G401 (cell line): ENCODE results near the gene MLPH. TPM values are rescaled to one million over a fixed set of nuclear protein-coding genes. Genes with fewer than 3 reads are reported as not detected.

Experiments
- DNase-seq: peaks from one replicate; pipeline ENCODE4 v3.0.0-alpha.2; 2015; ENCODE audit warnings: low spot score
- in situ Hi-C: cut with HindIII; loops from 2 replicates; pipeline ENCODE4 v1.10.0; 2016; ENCODE audit warnings: low sequenced_read_pairs, mixed read lengths
- total RNA-seq: library from RNA; depleted of rRNA; stranded (reverse); fragments of >200 nt; shearing (Covaris generic); gene quantifications from 2 replicates; pipeline ENCODE4 v1.2.3, GENCODE V29; 2014

Gene MLPH
- total RNA-seq, 1 experiment from 2014 or later = 1.6 TPM

GRCh38 chr2:237573721-237574415 lies 86.8 kb downstream of the MLPH start:
- in situ Hi-C loops = no loop called here

GRCh38 chr2:237574467-237574866 lies 87.4 kb downstream of the MLPH start:
- no peak for DNase-seq
- in situ Hi-C loops = no loop called here

More at GRCh38 chr2:237573721-237574415, 86.8 kb downstream of the MLPH start:
- DNase-seq = no peak

GRCh38 chr2:237574894-237575868 lies 88.1 kb downstream of the MLPH start:
- in situ Hi-C loops = no loop called here
- DNase-seq = no peak

DNA sequence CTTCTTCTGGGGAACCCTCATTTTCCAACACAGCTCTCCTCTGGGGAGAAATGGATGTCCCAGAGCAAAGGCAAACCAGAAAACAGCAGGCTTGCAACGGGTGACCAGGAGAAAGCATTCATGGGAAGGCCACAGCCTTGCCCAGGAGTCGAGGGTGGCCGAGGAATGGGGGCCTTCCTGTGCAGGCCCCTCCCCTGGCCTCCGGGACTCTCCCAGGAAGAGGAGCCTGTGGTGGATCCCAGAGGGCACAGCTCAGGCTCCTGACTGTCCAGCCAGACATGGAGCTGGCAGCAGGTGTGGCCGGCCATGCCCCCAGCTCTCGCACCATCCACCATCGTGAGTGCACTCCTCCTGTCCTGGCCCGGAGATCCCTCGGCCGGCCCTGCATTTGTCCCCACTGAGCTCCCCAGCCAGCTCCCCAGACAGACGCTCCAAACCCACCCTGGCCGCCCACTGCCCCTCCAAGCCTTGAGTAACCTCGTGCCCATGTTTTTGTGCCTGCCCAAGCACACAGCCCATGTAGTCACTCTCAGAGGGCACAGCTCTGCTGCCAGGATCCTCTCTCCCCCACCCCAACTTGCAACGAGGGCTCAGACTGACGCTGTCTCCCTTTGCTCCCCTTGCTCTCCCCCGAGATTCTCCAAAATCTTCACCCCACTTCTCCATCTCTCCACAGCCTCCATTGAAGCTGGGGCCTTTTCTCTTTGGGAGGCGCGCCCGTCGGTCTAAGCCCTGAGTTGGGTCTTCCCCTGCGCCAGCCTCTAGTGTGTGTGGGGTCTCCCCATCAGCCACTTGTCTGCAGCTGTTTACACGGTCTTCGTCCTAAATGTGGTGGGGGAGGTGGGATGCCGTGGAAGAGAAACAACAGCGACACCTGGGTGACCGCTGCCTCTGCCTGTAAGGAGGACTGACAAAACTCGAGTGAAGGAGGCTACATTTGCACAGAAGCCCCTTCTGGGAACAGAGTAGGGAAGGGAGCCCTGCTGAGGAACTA lies 89.1 kb downstream of the MLPH start:
- DNase-seq = no peak
- in situ Hi-C loops = no loop called here

DNA sequence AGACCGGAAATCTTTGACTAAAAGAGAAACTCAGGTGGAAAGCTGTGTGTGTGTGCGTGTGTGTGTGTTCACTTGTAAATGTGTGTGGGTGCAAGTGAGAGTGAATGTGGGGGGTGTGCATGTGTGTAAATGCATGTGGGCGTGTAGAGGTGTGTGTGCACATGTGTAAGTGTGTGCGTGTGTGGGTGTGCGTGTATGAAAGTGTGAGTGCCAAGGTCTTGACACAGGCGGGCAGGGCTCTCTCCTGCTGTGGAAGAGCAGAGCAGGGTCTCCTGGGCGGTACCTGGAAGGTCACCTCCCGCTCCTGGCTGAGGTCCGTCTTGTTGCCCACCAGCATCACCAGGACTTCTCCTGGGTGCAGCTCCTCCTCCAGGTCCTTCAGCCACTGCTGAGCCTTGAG lies 89.9 kb downstream of the MLPH start:
- DNase-seq = no peak
- in situ Hi-C loops = no loop called here

GRCh38 chr2:237577458-237577857 lies 90.4 kb downstream of the MLPH start:
- in situ Hi-C loops = no loop called here
- no peak for DNase-seq

- in situ Hi-C loops = no loop called here
- no peak for DNase-seq
These were observed 91.2 kb downstream of the MLPH start for GRCh38 chr2:237577956-237578870.

- no peak for DNase-seq
- in situ Hi-C loops = no loop called here
These were observed 94.3 kb downstream of the MLPH start for GRCh38 chr2:237581326-237581725.

DNA sequence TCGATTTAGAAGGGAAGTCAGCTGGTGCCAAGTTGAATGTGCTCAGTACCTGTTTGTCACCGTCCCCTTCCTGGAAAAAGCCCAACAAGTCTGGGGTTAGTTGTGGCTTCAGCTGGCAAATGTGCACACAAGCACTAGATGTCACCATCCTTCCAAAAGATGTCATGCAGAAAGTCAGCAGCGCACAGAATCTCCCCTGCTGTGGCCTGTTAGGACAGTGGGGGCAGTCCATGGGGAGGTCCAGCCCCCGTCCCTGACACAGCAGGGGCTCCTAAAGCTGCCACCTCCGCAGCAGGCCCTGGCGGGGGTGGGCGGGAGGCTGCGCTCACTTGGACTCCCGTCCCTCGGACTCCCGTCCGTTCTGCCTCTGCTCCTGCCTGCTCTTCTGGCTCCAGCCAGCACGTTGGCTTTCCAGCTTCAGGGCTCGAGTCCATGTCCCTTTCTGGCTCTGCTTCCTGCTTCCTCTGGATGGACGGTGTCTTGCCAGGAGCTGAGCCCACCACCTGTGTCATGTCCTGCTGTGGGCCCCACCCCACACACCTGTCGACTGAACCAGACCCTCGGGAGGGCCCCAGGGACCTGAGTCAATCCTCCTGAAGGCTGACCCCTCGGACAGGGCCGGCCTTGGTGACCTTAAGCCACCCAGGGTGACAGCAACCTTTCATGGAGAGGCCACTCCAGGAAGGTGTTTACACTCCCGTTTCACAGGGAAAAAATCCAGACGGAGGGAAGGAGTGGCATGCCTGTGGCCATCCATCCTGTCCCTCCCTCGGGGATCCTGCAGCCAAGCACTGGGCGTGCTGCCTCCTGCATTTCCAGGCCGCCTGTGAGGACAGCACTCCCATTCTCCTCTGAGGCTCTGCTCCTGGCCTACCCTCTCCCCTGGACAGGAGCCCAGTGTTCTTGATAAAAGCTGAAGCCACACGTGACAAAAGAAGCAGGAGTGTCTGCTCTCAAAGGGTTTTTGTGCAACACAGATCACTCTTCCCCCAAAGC lies 95.0 kb downstream of the MLPH start:
- DNase-seq = peak; percentile 61
- in situ Hi-C loops = no loop called here

DNA sequence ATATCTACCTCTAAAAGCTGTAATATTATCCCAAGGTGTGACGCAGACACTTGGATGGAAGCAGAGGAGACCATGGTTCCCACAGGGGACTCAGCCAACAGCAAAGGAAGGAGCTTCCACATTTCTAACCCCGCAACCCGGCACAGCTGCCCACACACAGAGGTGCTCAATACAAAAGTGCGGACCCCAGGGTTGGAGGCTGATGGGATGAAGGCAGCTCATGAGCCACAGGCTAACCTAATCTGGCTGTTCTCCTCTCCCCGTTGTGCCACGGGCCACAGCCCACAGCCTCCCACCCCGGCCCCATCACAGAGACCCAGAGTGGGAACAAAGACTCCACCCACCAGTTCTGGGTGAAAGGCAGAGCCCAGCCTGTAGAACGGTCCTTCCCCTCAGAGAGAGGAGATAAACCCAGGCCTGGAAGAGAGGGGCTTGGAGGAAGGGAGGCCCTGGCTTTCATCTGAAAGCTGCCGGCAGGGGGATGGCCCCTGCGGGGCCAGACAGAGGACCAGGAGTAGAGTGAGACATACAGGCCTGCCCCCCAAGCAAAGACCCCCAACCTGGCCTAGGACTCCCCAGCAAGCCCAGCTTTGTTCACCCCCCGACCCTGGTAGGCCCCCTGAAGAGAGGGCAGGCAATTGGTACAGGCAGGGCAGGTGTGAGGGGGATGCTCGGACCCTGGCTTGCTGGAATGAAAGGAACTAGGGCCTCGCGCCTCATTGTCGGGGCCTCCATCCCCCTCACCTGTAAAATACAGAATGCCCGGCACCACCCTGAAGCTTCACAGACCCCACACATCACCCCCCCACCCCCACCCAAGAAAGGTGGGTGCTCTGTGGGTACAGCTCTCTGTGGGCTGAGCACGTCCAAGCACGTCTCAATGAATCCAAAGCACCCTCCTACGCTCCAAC lies 96.6 kb downstream of the MLPH start:
- DNase-seq = no peak
- in situ Hi-C loops = no loop called here

DNA sequence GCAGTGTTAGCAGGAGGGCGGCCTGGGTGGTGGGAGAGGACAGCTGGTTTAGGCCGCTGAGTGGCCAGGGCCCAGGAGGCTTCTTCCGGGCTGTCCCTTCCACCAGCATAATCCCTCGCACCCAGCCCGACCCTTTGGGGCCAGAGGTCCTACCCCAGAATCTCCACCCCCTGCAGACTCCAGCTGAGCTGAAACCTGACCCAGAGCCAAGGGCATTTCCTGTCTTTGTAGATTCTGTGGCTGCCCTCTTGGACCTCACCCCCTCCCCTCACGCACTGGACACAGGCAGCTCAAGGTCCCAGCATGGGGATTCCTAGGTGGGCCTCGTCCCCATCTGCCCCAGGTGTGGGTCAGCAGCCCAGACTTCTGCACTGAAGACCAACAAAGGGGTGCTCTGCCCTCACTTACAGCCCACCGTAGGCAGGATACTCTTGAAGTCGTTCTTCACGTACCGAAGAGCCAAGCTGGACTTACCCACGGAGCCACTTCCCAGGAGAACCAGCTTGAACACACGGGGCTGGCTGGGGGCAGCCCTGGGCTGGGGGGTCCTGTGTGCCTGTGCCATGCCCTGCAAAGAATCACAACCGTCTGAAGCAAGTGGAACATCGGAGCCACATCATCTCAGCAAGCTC lies 98.7 kb downstream of the MLPH start:
- no peak for DNase-seq
- in situ Hi-C loops = no loop called here

DNA sequence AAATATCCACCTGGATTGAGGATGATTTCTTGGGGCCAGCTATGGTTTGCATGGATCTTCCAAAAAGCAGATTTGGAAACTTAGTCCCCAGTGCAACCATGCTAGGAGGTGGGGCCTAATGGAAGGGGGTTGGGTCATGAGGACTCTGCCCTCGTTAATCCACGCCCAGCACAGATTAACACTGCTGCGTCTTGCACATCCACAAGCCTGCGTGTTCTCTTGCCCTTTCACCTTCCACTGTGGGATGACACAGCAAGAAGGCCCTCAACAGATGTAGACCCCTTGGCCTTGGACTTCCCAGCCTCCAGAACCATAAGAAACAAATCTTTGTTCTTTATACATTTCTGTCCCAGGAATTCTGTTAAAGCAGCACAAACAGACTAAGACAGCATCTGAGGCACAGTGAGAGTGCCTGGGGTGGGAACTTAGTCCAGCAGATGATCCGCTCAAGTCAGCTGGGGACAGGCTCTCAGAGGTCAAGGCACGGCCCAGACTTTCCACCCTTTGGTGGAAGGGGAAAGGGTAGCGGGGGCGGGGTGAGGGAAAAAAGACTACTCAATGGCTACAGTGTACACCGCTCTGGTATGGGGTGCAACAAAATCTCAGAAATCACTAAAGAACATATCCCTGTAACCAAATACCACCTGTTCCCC lies 101.1 kb downstream of the MLPH start:
- DNase-seq = no peak
- in situ Hi-C loops = no loop called here

DNA sequence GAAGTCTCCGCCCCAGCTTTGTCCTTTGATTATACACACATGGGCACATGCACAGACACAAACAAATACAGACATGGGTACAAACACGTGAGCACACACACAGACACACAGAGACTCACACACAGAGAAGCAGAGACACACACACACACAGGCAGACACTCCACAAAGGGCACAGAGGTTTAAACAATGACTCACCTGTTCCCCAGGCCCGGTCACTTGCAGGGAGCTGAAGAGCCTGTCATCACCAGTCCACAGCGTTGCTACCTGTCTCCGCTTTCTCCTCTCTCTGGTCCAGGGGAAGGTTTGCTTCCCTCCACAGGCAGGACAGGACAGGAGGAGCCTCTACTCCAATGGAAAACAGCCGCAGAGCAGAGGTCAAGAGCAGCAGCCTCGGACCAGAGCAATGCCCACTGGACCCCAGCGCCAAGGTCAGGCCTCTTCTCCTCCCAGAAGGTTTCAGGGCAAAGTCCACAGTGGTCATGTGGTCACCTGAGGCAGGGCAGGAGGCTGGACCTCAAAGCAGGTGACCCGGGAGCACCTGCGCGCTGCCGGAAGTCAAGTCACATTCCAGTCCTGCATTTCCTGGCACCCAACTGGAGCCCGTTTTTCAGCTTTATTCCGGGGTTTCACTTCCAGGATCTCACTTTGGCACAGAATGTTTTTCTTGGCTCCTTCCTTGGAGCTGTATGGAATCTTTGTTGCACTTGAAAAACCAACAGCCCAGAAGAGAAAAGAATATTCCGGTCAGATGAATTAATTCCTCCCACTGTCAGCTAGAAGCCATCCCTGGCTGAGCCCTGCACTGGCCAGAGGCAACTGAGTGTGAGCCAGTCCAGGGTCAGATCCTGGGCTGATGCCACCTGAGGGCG lies 103.5 kb downstream of the MLPH start, which contains the start of gene RAB17:
RAB17 (minus strand) TSS at position 463 of the 869 bp plus-strand sequence. CDS start 4,580 bp downstream, outside the sequence.
- no peak for DNase-seq
- in situ Hi-C loops = no loop called here
